ENCODE results near the gene USP11. TPM values are rescaled to one million over a fixed set of nuclear protein-coding genes. Genes with fewer than 3 reads are reported as not detected.

The USP11 gene
- total and polyA plus RNA-seq, 2 of the 8 experiments (the other 6 are each of a cell fraction or from before 2014, with no cell fraction given), result 40.9 to 84.0 TPM

DNA sequence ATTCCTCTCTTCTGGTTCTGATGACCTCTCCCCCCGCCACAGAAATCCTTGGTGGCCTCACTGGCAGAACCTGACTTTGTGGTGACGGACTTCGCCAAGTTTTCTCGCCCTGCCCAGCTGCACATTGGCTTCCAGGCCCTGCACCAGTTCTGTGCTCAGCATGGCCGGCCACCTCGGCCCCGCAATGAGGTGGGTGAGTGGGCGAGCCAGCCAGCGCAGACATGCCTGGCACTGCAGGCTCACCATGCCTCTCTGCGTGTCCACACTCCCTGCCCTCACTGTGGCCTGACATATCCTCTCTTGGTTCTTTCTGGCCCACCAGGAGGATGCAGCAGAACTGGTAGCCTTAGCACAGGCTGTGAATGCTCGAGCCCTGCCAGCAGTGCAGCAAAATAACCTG is 30.5 kb upstream of the USP11 start:
- Histone ChIP-seq H3K79me2 (ENCODE audit: control insufficient read depth in 1 of 2, insufficient read depth in 2 of 2, low read length in 2 of 2) (peaks cover 0 to 18% of the 10 kb centered on the region in 2 experiments; a peak in 3 of 4 replicates), H3K23me2 (ENCODE audit: low read depth, low read length) (no peaks in the 10 kb centered on the region), H4K91ac (replicated peaks; ENCODE audit: insufficient read length, low read length) (no peak overlapping the region), H2BK5ac (ENCODE audit: low read depth, low read length) (no peak overlapping the region), H3K4me3 (ENCODE audit: extremely low read depth in 1 of 4, insufficient read depth in 2 of 4, low read depth in 3 of 4, low read length in 4 of 4) (no peak overlapping the region), H3K14ac (ENCODE audit: insufficient read length) (no peak overlapping the region), H3K9ac (replicated peaks in 1 of 4; ENCODE audit: extremely low read depth in 1 of 4, low read depth in 3 of 4, low read length in 3 of 4) (no peak overlapping the region), H3K36me3 (ENCODE audit: control insufficient read depth in 2 of 4, insufficient read depth in 4 of 4, low read length in 3 of 4) (peaks cover 40 to 90% (median 78%) of the 10 kb centered on the region in 4 experiments), H3K79me1 (ENCODE audit: low read depth, low read length) (peaks cover 6% of the 10 kb centered on the region; the same call in 1 of the 2 replicates), H2BK120ac (replicated peaks; ENCODE audit: low read depth, low read length) (no peak overlapping the region), H4K5ac (ENCODE audit: insufficient read length, low read depth, low read length) (no peak overlapping the region), H3K56ac (replicated peaks; ENCODE audit: insufficient read length, low read depth, low read length) (no peak overlapping the region), H2BK20ac (ENCODE audit: low read length) (no peak overlapping the region), H3K23ac (ENCODE audit: insufficient read length) (no peak overlapping the region), H2BK12ac (ENCODE audit: low read depth, low read length) (no peak overlapping the region), H2AFZ (ENCODE audit: low read length) (no peak overlapping the region), H3K27me3 (replicated peaks in 1 of 4; ENCODE audit: control insufficient read depth in 3 of 4, extremely low read depth in 1 of 4, insufficient read depth in 3 of 4, low read length in 3 of 4) (no peaks in the 10 kb centered on the region), H2BK15ac (ENCODE audit: low read length) (no peak overlapping the region), H2AK5ac (ENCODE audit: low read depth, low read length) (no peak overlapping the region), H3K4ac (replicated peaks; ENCODE audit: insufficient read length, low read depth, low read length) (no peak overlapping the region), H3K27ac (ENCODE audit: low read depth, low read length) (no peak overlapping the region), H3K9me3 (ENCODE audit: insufficient read depth in 2 of 2, low read depth in 1 of 2, low read length in 1 of 2) (no peaks in the 10 kb centered on the region), H4K20me1 (replicated peaks in 1 of 2; ENCODE audit: control insufficient read depth in 1 of 2, insufficient read depth in 2 of 2, low read length in 2 of 2) (peaks cover 5 to 31% of the 10 kb centered on the region in 2 experiments), H4K8ac (ENCODE audit: extremely low read depth, insufficient read depth, low read length) (no peak overlapping the region), H3K18ac (ENCODE audit: extremely low read depth, low read length) (no peak overlapping the region), H3K4me2 (ENCODE audit: insufficient read depth in 1 of 2, low read depth in 2 of 2, low read length in 2 of 2) (no peak overlapping the region), H3K4me1 (replicated peaks in 1 of 4; ENCODE audit: control insufficient read depth in 3 of 4, insufficient read depth in 4 of 4, low read length in 3 of 4) (peaks cover 0 to 8% (median 1%) of the 10 kb centered on the region in 4 experiments; a peak in 3 of 7 replicates)
- CTCF ChIA-PET (ENCODE audit: partially characterized antibody), result interaction anchor here (0.6 to 1.6 kb wide), 4 partner anchors 10 to 321 kb away, joined by 3 to 7 read pairs (median 4); no protein-coding TSS in a partner anchor
- TF ChIP-seq, protein P1, sequence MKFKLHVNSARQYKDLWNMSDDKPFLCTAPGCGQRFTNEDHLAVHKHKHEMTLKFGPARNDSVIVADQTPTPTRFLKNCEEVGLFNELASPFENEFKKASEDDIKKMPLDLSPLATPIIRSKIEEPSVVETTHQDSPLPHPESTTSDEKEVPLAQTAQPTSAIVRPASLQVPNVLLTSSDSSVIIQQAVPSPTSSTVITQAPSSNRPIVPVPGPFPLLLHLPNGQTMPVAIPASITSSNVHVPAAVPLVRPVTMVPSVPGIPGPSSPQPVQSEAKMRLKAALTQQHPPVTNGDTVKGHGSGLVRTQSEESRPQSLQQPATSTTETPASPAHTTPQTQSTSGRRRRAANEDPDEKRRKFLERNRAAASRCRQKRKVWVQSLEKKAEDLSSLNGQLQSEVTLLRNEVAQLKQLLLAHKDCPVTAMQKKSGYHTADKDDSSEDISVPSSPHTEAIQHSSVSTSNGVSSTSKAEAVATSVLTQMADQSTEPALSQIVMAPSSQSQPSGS (IDR thresholded peaks at IDR 0.05; ENCODE audit: low read length), result no peak
- TF ChIP-seq GABPA (IDR thresholded peaks at IDR 0.05; ENCODE audit: borderline replicate concordance, insufficient read depth, low read length) (no peak), TBP (IDR thresholded peaks at IDR 0.05; ENCODE audit: low read depth, low read length) (no peak), POLR2A (IDR thresholded peaks at IDR 0.05; ENCODE audit: control extremely low read depth in 1 of 2, low read depth in 2 of 2, low read length in 2 of 2) (no peak), SIN3A (conservative IDR thresholded peaks at IDR 0.05 in 1 of 2, IDR thresholded peaks at IDR 0.05 in 1 of 2; ENCODE audit: low read depth in 1 of 2, low read length in 2 of 2) (no peak), SRF (IDR thresholded peaks at IDR 0.05; ENCODE audit: low read depth, low read length) (no peak)
- no peak for DNase-seq (ENCODE audit: low read depth in 1 of 2, low spot score in 2 of 2)
- POLR2A ChIA-PET (ENCODE audit: partially characterized antibody), result interaction anchor here (1.2 to 6.7 kb wide), 3 partner anchors 10 to 26 kb away, joined by 3 to 63 read pairs (median 20); partner anchors contain the start of gene CDK16
- WGBS, 2 experiments (ENCODE audit: extremely low coverage in 1 of 2, insufficient coverage in 1 of 2, insufficient read length in 1 of 2, insufficient replicate concordance in 2 of 2, low coverage in 1 of 2, low lambda C conversion rate in 2 of 2, missing lambda C conversion rate in 1 of 2), result 94% methylated on average over 10 of the region's 11 CpGs; no CpG with 5 or more reads in 1 of the 2 experiments
- no peak for FAIRE-seq

Data from H1 (cell line).